Glutamatergic neuron (in vitro differentiated cells): ENCODE data around the gene RFX2. TPM values are rescaled to one million over a fixed set of nuclear protein-coding genes. Genes with fewer than 3 reads are reported as not detected.

Experiments used
- DNase-seq: peaks from one replicate; pipeline ENCODE4 v3.0.0; 2022
- H3K27ac Mint-ChIP-seq: one replicate; pipeline ENCODE4 v1.8.0; 2020; ENCODE audit warnings: mild to moderate bottlenecking, mixed read lengths, inconsistent platforms; ENCODE audit not compliant: unreplicated experiment
- H3K27me3 Mint-ChIP-seq: one replicate; pipeline ENCODE4 v1.8.0; 2020; ENCODE audit warnings: mild to moderate bottlenecking, moderate library complexity, mixed read lengths, inconsistent platforms; ENCODE audit not compliant: unreplicated experiment
- H3K36me3 Mint-ChIP-seq: one replicate; pipeline ENCODE4 v1.8.0; 2020; ENCODE audit warnings: mild to moderate bottlenecking, mixed read lengths, inconsistent platforms; ENCODE audit not compliant: unreplicated experiment
- H3K4me1 Mint-ChIP-seq: one replicate; pipeline ENCODE4 v1.8.0; 2020; ENCODE audit warnings: mild to moderate bottlenecking, low read depth, mixed read lengths, inconsistent platforms; ENCODE audit not compliant: unreplicated experiment
- H3K4me3 Mint-ChIP-seq: one replicate; pipeline ENCODE4 v1.8.0; 2020; ENCODE audit warnings: mild to moderate bottlenecking, mixed read lengths, inconsistent platforms; ENCODE audit not compliant: unreplicated experiment
- H3K9me3 Mint-ChIP-seq: one replicate; pipeline ENCODE4 v1.8.0; 2020; ENCODE audit warnings: mild to moderate bottlenecking, moderate library complexity, mixed read lengths, inconsistent platforms; ENCODE audit not compliant: unreplicated experiment
- total RNA-seq: library from RNA; stranded (reverse); fragmentation: NEBNext Ultra II Directional; extraction: Animal tissue kit (Norgen Biotek cat#: 25700); gene quantifications from one replicate; pipeline ENCODE4 v1.2.1, GENCODE V29; 2021; ENCODE audit not compliant: unreplicated experiment
- TF ChIP-seq, protein P1 (sequence below): fragments of 200-600 bp; sonication (generic); IDR thresholded peaks from one replicate; pipeline ENCODE4 v1.5.0; 2021; ENCODE audit not compliant: partially characterized antibody, unreplicated experiment

The RFX2 gene
- total RNA-seq, 1 donor from 2014 or later, result 4.3 TPM

DNA sequence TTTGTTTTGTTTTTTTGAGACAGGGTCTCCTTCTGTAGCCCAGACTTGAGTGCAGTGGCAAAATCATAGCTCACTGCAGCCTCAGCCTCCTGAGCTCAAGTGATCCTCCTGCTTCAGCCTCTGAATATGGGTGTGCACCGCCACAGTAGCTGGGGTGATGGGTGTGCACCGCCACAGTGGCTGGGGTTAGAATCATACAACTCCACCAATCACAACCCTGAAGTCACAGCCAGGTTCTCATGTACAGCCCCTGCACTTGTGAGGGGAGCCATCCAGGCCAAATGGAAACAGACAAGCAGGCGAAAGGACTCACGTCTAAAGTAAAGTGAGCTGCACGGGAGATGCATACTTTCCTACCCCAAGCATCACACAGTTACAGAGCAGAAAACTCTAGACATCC lies 69.2 kb downstream of the RFX2 start:
- Mint-ChIP-seq H3K9me3 (peaks cover 2% of the 10 kb centered on the region), H3K27me3 (no peaks in the 10 kb centered on the region), H3K27ac (no peak overlapping the region), H3K4me1 (no peaks in the 10 kb centered on the region), H3K4me3 (no peak overlapping the region), H3K36me3 (no peaks in the 10 kb centered on the region)
- TF ChIP-seq, protein P1, sequence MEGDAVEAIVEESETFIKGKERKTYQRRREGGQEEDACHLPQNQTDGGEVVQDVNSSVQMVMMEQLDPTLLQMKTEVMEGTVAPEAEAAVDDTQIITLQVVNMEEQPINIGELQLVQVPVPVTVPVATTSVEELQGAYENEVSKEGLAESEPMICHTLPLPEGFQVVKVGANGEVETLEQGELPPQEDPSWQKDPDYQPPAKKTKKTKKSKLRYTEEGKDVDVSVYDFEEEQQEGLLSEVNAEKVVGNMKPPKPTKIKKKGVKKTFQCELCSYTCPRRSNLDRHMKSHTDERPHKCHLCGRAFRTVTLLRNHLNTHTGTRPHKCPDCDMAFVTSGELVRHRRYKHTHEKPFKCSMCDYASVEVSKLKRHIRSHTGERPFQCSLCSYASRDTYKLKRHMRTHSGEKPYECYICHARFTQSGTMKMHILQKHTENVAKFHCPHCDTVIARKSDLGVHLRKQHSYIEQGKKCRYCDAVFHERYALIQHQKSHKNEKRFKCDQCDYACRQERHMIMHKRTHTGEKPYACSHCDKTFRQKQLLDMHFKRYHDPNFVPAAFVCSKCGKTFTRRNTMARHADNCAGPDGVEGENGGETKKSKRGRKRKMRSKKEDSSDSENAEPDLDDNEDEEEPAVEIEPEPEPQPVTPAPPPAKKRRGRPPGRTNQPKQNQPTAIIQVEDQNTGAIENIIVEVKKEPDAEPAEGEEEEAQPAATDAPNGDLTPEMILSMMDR, result no peak
- DNase-seq, result no peak

DNA sequence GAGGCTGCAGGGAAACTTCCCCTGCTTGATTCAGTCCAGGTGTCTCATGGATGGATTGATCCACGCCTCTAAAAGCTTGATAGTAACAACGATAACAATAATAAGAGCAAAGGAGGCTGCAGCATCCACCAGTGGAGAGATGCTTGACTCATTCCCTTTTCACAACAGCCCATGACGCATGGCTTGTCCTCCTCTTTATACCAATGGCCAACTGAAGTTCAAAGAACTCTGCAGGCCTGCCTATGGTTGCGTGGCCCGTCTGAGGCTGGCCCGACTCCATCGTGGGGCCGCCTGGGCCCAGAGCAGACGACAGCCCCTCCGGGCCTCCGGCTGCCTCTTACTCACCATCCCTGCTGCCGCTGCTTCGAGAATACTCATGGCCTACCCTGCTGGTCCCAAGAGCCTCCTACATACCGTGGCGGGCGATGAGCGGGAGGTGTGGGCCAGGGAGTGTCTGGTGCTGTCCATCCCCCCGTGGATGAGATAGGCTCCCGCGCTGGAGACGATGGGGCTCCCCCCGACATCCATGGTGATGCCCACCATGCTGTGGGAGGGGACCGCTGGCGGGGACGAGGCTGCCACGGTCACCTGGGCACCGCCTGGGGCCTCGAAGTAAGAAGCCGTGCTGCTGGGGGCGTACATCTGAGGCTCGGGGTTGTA lies 70.6 kb downstream of the RFX2 start:
- no peak for DNase-seq
- no peak overlapping the region for H3K27ac Mint-ChIP-seq
- TF ChIP-seq, protein P1, result no peak
- H3K4me3 Mint-ChIP-seq, result no peak overlapping the region
- no peaks in the 10 kb centered on the region for H3K27me3 Mint-ChIP-seq
- peaks cover 2% of the 10 kb centered on the region for H3K9me3 Mint-ChIP-seq
- no peaks in the 10 kb centered on the region for H3K36me3 Mint-ChIP-seq
- H3K4me1 Mint-ChIP-seq, result no peaks in the 10 kb centered on the region

DNA sequence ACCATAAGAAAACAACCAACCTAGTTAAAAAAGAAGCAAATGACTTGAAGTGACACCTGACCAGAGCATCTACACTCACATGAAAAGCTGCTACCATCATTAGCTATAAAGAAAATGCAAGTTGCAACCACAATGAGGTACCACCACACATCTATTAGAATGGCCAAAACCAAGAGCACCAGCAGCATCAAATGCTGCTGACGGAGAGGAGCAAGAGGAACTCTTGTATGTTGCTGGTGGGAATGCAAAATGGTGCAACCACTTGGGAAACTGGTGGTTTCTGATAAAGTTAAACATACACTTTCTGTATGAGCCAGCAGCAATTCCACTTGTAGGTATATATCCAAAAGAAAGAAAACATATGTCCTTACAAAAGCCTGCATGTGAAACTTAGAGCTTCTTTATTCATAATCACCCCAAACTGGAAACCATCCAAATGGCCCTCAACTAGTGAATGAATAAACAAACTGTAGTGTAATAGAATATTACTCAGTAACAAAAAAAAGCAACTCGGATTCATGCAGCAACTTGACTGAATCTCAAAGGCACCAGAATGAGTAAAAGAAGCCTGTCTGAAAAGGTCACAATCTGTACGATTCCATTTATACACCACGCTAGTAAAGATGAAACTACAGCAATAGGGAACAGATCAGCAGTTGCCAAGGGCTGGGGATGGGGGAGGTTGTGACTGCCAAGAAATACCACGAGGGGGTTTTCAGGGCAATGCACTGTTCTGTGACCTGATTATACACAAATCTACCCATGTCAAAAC lies 71.5 kb downstream of the RFX2 start:
- TF ChIP-seq, protein P1, result no peak
- H3K27me3 Mint-ChIP-seq, result no peaks in the 10 kb centered on the region
- H3K36me3 Mint-ChIP-seq, result no peaks in the 10 kb centered on the region
- H3K27ac Mint-ChIP-seq, result no peak overlapping the region
- no peaks in the 10 kb centered on the region for H3K4me1 Mint-ChIP-seq
- H3K9me3 Mint-ChIP-seq, result peaks cover 2% of the 10 kb centered on the region
- no peak overlapping the region for H3K4me3 Mint-ChIP-seq
- no peak for DNase-seq

- Mint-ChIP-seq H3K27ac (no peak overlapping the region), H3K27me3 (no peaks in the 10 kb centered on the region), H3K36me3 (no peaks in the 10 kb centered on the region), H3K4me1 (no peaks in the 10 kb centered on the region), H3K9me3 (peaks cover 2% of the 10 kb centered on the region), H3K4me3 (no peak overlapping the region)
- TF ChIP-seq, protein P1, result no peak
- no peak for DNase-seq
Measured at GRCh38 chr19:6035026-6035425, 75.3 kb downstream of the RFX2 start.

- H3K4me3 Mint-ChIP-seq, result no peak overlapping the region
- H3K36me3 Mint-ChIP-seq, result no peaks in the 10 kb centered on the region
- no peaks in the 10 kb centered on the region for H3K4me1 Mint-ChIP-seq
- H3K27me3 Mint-ChIP-seq, result no peaks in the 10 kb centered on the region
- H3K9me3 Mint-ChIP-seq, result peaks cover 5% of the 10 kb centered on the region
- no peak for DNase-seq
- TF ChIP-seq, protein P1, result no peak
- no peak overlapping the region for H3K27ac Mint-ChIP-seq
Measured at GRCh38 chr19:6034512-6034911, 75.8 kb downstream of the RFX2 start.
